HG03066 (cell line): ENCODE results near the gene PRPF18.

Experiments
- ATAC-seq: cut with Tn5 transposase; IDR thresholded peaks from one replicate; pipeline ENCODE4 v1.9.1; 2021; ENCODE audit warnings: low read depth; ENCODE audit not compliant: unreplicated experiment

The PRPF18 gene

DNA sequence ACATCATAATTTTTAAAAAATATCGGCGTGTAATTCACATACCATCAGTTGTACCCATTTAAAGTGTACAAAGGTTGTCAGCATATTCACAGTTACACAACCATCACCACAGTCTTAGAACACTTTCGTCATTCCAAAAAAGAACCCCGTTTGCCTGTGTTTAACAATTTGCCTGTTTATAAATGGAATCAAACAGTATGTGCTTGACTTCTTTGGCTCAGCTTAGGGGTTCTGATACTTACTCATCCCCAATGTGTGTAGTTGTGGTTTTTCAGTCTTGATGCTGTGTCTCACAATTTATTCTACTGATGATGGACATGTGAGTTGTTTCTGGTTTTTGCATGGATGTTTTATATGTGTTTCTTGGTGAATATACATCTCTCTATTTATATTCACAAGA, 50.0 kb downstream of the PRPF18 start:
- ATAC-seq = no peak

DNA sequence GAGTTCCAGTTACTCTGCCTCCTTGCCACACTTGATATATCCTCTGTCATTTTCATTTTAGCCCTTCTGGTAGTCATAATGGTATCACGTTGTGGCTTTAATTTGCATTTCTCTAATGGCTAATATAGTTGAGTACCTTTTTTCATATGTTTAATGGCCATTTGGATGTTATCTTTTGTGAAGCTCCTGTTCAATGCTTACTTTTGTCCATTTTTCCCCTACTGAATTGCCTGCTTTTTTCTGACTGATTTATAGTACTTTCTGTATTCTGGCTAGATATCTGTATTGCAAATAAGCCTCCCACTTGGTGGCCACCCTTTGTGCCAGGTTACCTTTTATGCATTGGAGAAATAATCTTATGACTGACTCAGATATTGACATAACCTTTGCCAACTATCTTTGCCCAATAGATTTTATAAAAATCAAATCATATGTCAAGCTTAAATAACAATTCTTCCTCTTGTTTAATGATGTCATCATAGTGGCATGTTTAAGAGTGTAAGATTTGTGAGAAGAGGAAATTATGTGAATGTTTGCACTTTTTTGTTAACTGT, 50.6 kb downstream of the PRPF18 start:
- ATAC-seq = no peak

DNA sequence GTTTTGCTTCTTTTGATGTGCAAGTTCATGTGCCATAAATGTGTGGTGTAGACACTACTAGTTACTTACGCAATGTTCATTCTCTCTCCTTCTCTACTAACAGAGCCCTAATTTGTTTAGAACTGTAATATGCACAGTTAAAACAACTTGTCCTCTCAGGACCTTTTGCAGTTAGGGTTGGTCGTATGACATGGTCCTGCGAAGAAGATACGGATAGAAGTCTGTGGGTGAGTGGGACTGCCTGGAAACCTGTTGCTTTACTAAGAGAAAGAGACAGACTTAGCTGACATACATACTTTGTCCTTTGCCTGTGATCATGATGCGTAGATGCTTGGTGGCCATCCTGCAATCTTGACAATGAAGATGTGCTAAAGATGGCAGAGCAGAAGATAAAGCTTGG, 51.1 kb downstream of the PRPF18 start:
- no peak for ATAC-seq

DNA sequence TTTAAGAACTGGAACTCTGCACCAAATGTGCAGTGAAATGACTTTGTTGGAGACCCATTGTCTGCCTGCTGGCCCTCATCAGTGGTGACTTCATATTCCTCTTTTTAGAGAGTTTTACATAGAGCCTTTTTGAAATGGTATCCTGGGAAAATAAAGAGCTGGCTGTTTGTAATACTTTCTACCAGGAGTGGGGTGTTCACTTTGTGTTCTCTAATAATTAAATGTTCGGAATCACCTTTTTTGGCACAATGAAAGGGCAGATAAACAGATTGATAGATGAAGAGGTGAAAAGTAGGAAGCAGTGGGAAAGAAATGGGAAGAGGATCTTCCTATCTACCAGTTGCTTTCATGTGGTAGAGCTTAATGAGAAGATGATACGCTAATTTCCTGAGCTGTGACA, 55.5 kb downstream of the PRPF18 start:
- no peak for ATAC-seq

DNA sequence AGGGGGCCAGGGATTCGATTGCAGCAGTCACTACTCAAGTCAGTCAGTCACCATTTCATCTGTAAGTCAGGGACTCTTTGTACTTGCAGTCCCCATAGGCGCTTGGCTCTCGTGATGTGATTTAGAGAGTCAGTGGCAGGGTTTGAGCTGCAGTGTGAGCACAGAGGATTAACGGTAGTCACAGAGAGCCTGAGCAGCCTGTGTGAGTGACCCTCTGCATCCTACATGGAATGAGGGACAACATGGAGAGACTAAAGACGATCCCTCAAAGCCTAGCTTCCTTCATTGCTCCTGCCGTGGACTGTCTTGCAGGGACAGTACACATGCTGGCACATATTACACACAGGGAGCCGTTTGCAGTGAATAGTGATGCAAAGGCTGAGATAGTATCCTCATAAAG, 56.3 kb downstream of the PRPF18 start:
- no peak for ATAC-seq

DNA sequence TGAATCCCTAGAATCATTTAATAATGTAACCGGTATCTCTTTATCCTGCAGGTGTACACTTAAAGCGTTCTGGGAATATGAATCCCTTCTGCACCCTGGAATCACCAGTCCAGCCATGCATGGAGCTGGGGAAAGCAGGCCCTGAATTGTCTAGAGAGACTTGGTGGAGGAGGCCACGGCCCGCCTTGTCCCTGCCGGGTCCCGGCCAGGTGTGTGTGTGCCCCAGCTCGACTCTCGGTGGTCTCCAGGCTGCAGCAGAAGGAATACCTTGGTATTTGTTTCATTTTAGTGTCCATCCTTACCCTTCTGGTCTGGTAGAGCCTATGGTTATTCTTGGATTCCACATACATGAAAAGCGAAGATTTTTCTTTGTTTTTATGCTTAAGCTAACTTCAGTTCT, 58.1 kb downstream of the PRPF18 start:
- no peak for ATAC-seq

DNA sequence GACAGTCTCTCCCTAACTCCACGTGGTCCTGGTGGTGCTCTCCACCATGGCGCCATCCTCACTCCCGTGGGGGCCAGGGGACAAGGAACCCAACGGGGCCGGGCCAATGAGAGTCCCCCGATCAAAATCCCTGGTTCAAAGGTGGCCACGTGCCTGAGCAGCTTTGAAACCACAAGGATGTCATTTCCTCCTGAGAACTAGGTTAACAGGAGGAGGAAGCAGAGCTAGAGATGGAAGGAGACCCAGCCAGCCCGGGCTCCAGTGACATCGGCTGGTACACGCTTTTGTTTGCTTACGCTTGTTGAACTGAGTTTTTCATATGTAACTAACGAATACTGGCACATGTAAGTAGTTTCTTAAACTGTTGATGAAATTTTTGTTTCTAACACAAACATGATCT, 61.7 kb downstream of the PRPF18 start:
- ATAC-seq = no peak

DNA sequence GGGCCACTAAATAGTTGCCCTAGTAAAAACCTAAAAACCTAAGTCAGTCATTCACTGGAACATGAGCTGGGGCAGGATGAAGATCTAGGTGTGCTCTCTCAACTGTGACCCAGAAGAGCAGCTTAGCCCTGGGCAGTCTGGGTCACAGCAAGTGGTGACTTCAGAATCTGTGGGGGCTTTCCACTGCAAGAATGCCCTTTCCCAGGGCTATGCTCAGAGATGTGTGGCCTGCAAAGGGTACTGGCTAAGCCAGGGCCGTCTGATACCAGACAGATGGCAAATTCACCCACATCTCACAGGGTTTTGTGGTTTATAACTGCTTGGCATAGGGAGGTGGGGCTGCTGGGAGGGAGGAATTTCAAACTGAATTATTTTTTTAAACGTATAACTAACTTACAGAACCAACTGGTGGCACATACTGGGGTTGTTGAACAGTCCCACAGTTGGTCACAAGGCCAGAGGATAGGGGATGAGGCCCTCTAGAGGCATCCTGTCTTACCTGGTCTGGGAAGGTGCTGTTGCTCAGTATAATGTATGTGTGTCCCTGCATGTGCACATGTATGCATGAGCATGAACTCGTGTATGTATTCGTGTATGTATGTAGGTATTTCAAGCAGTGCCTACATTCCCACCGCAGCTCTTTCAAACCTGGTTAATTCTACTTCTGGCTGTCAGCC, 63.2 kb downstream of the PRPF18 start:
- no peak for ATAC-seq

DNA sequence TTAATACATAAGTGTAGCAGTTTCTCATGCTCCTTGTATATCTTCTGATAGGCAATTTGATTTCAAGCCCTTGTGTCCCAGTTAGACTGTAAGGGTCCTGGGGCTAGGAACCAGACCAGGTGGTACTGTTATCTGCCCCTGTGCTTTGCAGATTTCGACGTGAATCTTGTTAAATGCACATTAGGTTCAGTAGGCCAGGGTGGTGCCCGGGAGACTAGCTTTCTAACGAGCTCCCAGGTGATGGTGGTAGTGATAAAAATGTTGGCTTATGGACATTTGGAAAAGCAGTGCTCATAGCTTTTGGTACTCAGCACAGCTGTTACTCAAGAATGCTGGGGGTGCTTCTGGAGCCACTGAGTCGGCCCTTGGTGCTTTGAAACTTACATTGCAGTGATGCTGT, 64.2 kb downstream of the PRPF18 start:
- ATAC-seq = no peak

DNA sequence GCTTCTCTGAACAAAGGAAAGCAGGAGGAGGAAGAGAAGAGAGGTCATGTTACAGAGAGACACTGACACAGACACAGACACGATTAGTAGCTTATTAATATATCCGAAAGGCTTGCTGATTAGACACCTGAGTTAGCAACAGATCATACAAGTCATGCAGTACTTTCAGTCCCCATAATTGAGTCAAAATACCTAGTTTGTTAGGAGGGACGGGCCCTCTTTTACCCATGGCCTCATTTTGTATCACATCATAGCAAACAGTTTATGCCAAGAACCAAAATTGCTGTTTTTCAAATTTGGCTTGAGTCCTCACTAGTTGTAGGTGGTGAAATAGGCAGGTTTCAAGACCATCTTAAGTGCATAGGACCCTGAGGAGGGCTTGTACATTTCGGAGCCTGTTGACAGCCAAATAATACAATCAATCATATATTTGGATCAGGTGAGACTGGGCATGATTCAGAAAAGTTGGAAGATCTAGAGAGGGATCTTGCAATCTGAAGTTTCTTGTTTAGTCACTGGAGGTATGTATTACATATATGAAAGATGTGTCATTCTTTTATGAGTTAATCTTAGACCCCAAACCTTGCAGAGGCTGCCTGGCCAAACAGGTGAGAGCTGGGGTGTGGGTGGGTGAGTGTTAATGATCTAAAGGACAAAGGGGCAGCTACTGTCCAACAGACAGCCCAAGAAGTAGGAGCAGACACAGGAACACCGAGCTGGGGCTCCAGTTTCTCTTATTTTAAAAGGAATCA, 65.4 kb downstream of the PRPF18 start:
- no peak for ATAC-seq

DNA sequence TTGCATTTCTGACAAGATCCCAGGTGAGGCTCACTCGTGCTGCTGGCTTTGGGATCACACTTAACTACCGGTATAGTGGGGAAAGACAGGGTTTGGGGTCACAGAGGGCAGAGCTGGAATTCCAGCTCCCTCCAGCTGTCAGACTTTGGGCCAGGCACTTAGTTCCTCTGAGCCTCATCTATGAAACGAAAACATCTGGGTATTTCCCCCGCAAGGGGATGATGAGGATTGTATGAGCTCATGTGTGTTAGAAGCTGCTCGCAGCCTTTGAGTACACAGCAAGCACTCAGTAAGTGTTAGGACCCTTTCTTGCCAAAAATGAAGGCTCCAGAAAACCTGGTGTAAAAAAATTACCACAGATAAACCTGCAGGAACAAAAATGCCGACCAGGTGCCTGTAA, 66.1 kb downstream of the PRPF18 start:
- ATAC-seq = no peak

DNA sequence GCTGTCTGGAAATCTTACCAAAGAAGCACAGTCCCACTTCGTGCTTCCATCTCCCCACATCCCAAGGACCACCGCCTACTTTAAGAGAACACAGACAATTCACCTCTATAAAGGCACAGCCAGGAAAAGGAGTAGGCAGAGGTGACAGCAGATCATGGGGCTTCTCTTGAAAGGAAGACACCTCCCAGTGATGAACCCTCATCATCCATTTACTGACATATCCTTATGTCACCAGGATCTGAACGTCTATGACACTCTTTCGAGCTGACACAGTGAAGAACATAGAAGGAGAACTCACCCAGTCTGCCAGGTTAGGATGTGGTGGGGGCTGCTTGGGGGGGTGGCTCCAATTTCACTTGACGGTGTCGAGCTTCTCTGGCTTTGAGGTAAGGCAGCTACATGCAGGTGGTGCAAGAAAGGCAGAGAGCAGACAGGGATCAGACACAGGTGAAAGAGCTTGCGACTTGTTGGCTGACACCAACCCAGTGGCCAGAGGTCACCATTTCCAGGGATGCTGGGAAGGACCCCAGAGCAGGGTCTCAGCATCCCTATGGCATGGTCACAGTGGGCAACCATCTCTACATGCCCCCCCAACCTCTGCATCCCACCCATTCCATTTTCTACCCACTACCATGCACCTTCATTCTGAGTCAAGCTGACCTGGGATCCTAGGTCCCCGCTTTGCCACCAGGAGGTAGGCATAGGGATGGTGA, 67.5 kb downstream of the PRPF18 start:
- ATAC-seq = no peak

DNA sequence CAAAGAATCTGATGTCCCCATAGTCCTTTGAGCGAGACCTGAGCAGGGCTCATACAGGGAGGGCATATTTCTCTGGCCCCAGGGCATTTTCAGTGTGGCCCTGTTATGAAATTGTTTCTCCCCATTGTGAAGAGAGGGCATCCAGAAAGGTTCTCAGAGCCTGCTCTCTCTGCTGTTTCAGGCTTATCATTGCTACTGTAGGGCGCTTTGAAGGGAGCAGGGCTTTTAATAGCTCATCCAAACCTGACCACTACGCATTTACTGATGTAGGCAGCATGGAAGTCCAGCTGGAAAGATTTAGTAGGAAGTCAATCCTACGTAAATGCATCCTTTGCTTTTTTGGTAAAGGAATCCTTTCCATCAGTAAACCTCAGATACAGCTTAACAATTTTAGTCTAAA, 68.1 kb downstream of the PRPF18 start:
- no peak for ATAC-seq

DNA sequence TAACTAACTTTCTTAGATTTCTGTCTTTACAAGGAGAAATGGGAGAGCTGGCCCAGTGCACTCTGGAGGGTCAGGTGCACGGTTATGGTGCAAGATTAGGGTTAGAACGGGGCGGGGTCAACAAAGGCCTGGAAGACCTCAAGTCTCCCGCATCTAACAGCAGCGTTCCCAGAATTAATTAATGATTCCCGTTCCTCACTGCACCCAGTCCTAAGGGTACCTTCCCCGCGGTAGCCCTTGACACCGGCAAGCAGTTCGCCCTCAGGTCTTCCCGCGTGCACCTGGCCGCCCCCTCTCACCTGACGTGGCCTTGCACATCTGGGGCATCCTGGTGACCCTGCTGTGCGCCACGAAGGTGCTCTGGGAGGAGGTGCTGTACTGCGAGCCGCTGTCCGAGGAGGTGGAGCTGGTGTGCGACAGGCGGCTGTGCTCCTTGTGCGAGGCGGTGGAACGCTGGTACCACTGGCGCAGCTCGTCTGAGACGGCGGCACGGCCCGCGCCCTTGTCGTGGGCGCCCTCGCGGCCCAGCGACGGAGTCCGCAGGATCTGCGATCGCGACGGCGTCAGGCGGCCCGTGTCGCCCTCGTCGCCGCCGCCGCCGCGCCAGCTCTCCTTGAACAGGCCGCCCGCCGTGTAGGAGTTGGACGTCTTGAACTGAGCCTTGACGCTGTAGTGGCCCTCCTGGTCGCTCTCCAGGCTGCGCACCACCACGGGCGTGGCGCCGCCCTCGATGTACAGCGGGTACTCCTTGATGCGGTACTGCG, 69.8 kb downstream of the PRPF18 start:
- no peak for ATAC-seq

DNA sequence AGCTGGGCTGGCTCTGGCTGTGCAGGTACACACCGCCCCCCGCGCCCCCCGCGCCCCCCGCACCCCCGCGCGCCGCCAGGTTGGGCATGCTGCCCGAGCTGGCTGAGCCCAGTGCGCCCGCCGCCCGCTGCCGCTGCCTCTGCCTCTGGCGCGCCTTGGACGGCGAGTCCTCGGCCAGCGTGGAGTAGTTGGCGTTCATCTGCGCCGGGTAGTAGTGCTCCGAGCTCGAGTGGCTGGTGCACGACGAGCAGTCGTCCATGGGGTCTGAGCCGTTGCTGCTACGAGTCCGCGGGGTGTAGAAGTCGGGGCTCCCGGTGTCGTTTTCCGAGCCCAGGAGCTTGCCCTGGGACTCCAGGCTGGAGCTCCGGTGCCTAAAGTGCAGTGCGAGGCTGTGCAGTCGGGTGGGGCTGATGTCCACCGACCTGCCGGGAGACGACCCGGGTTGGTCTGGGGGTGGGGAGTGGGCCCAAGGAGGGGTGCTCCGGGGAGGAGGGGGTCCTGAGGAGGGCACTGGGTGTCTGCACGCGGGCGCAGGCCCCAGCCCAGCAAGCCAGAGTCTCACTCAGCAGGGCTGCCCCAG, 70.4 kb downstream of the PRPF18 start:
- no peak for ATAC-seq

DNA sequence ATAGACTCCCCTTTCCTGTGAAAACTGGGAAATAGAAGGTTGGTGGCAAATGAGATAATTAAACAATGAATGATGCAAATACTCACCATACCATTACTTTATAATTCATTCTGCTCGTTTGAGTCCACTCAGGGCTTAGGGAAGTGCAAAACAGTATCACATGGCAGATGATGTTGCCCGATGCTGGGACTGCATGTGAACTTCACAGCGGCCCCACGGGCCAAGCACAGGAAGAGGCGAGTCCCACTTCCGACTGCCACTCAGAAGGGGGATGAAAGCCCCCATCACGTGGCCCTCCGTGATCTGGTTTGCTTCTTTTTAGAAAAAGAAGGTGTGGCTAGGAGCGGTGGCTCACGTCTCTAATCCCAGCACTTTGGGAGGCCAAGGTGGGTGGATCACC, 71.5 kb downstream of the PRPF18 start:
- no peak for ATAC-seq

DNA sequence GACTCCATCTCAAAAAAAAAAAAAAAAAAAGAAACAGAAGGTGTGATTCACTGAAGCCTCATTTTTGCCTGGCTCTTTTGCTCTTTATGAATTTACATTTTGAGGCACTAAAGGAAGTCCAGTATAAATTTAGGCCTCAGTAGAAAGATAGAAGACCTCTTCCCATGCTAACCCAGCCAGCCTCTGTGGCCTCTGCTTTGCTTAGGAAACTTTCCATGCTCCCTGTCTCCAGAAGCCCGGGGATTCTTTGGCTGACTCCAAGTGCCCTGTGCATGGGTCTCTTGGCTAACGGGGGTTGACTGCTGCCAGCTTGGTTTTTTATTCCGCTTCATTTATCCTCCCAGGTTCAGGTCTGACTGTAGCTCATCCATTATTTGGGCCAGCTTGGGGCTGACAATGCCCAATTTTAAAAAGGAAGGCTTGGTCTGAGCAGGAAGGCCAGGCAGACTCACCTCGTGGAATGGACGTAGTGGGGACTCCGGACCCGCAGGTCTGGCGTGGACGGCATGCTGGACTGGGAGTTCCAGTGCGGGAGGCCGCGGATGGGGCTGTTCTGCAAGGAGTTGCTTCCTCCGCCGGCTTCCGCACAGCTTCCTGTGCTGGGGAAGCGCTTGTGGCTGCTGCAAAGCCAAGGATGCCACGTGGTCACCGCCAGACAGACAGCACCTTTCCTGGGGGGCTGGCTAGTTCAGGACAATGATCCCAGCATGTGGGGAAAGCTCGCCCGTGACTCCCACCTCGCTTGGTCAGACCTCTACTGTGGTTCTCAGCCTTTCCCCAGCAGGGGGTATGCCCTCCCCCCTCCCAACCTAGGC, 72.3 kb downstream of the PRPF18 start:
- no peak for ATAC-seq

DNA sequence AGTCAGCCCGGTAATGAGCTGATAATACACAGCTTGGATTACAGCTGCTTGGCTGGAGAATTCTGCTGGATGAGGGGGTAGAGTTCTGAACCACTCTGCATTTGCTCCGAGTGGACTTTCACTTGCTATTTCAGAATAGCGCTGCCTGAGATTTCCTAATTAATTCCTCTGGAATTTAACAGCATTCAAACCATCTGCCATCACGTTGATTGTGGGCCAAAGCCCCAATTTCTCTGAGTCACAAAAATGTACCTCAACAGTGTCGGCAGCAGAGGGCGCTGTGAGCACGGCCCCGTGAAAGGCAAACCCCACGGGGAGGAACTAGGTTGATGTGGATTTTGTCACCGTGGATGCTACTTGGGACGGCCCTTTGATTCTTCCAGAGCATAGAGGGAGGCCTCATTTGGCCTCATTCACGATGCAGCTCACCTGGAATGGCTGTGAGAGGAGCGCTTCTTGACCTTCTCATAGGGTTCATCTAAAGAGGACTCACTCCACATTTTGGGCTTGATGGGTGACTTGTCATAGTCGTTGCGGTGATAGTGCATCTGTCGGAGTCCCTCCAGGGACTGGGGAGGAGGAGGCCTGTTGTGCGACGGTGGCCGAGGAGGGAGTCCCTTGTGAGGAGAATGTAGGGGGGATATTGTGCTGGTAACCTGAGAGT, 73.3 kb downstream of the PRPF18 start:
- no peak for ATAC-seq

DNA sequence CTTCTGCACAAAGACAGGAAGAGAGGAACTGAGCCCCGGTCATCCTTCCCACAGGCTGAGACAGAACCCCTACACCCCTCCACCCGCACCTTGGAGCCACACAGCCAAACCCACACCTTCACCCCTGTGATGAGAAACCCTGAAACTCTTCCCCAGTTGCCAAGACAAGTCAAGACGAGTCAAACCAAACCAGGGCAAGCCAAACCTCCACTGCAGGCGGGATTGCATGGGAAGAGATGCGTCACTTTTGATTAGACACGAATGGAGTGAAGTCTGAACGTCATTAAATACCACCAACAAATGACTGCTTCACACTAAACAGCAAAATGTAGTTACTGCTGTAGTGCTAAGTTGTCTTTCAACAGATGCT, 73.8 kb downstream of the PRPF18 start:
- ATAC-seq = no peak
